Adrenal gland (tissue), 5 donors: ENCODE measurements around the gene ACAP3.

ENCODE experiments used
- POLR2A ChIP-seq, 2 donors: fragments of 450-650 bp; IDR thresholded peaks; one replicate each; pipeline ENCODE4 v1.6.1; 2017; ENCODE audit warnings: antibody characterized with exemption in 2 of 2, mild to moderate bottlenecking in 2 of 2, moderate library complexity in 1 of 2
- TF ChIP-seq, protein P1 (sequence below), 6 experiments: fragments of 450-650 bp in 4 of 6; fragments of 200-600 bp in 2 of 6; sonication (generic) in 1 of 6; IDR thresholded peaks; 1 replicate in 5 of 6; 2 replicates in 1 of 6; pipeline versions ENCODE4 v1.5.1 to v1.8.0; 2016 to 2021; ENCODE audit warnings: antibody characterized with exemption in 6 of 6, mild to moderate bottlenecking in 2 of 6, moderate library complexity in 1 of 6
- donor health status: DM: no; HTN: no; CAD: no.

DNA sequence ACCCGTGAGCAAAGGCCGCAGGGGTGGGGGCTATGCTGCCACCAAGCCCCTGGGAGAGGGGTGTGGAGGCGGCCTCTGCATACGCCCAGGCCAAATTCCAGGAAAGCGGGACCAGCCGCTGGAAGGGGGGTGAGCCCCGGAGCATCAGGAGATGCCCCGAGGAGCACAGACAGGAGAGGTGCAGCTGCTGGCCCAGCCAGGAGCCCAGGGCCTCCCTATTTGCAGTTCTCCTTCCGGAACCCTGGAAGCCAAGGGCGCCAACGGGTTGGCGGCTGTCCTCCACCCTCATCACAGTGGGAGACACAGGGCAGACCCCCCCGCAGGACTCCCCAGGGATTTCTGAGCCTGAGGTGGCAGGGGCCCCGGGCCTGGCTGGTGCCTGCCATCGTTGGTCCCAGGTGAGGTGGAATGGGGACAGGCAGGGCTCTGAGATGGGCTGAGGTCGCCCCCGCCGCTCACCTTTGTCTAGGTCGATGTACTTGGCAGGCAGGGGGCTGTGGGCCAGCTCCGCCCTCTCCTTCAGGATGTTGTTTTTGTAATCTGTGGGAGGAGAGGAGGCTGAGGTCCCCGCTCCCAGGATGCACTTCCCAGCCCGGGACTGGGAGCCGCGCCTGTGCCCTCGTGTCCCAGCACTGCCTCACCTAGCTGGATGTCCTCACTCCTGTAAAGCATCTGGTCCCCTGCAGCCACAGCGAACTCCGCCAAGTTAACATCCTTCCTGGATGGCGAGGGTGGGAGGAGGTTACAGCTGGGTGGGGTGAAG is 45.8 kb upstream of the ACAP3 start:
- TF ChIP-seq, protein P1, sequence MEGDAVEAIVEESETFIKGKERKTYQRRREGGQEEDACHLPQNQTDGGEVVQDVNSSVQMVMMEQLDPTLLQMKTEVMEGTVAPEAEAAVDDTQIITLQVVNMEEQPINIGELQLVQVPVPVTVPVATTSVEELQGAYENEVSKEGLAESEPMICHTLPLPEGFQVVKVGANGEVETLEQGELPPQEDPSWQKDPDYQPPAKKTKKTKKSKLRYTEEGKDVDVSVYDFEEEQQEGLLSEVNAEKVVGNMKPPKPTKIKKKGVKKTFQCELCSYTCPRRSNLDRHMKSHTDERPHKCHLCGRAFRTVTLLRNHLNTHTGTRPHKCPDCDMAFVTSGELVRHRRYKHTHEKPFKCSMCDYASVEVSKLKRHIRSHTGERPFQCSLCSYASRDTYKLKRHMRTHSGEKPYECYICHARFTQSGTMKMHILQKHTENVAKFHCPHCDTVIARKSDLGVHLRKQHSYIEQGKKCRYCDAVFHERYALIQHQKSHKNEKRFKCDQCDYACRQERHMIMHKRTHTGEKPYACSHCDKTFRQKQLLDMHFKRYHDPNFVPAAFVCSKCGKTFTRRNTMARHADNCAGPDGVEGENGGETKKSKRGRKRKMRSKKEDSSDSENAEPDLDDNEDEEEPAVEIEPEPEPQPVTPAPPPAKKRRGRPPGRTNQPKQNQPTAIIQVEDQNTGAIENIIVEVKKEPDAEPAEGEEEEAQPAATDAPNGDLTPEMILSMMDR (IDR thresholded peaks at IDR 0.05): no peak
- TF ChIP-seq POLR2A (IDR thresholded peaks at IDR 0.05): no peak
